HG02840 (cell line): ENCODE results near the gene SPACA4.

Experiments used
- ATAC-seq: cut with Tn5 transposase; IDR thresholded peaks from one replicate; pipeline ENCODE4 v1.9.1; 2021; ENCODE audit warnings: mild to moderate bottlenecking, moderate library complexity, moderate number of reproducible peaks; ENCODE audit not compliant: unreplicated experiment, low FRiP score

SPACA4 gene

GRCh38 chr19:48646001-48646721 lies 39.6 kb downstream of the SPACA4 start, which contains the start of gene CA11:
Gene CA11, minus strand, starts transcription at chr19:48646187. Its CDS starts 555 bp downstream, at chr19:48645632.
- no peak for ATAC-seq

- no peak for ATAC-seq
Observed at GRCh38 chr19:48646722-48647216, 40.2 kb downstream of the SPACA4 start.

GRCh38 chr19:48648134-48648533 lies 41.6 kb downstream of the SPACA4 start:
- ATAC-seq = no peak

- ATAC-seq = no peak
Observed at GRCh38 chr19:48650974-48651682, 44.6 kb downstream of the SPACA4 start.

GRCh38 chr19:48651683-48652048 lies 45.1 kb downstream of the SPACA4 start:
- ATAC-seq = no peak

GRCh38 chr19:48654299-48655059 lies 47.9 kb downstream of the SPACA4 start:
- no peak for ATAC-seq

- ATAC-seq = no peak
Observed at GRCh38 chr19:48656840-48657474, 50.4 kb downstream of the SPACA4 start.
